ENCODE results near the gene FAM171A2. TPM values are rescaled to one million over a fixed set of nuclear protein-coding genes. Genes with fewer than 3 reads are reported as not detected.
"Not testable (repeated sequence)": the region's sequence is repeated elsewhere in the genome, so short reads cannot be mapped to it uniquely, and the experiment has no call there.

The FAM171A2 gene
- total RNA-seq, 1 experiment from 2014 or later: 27.5 TPM

DNA sequence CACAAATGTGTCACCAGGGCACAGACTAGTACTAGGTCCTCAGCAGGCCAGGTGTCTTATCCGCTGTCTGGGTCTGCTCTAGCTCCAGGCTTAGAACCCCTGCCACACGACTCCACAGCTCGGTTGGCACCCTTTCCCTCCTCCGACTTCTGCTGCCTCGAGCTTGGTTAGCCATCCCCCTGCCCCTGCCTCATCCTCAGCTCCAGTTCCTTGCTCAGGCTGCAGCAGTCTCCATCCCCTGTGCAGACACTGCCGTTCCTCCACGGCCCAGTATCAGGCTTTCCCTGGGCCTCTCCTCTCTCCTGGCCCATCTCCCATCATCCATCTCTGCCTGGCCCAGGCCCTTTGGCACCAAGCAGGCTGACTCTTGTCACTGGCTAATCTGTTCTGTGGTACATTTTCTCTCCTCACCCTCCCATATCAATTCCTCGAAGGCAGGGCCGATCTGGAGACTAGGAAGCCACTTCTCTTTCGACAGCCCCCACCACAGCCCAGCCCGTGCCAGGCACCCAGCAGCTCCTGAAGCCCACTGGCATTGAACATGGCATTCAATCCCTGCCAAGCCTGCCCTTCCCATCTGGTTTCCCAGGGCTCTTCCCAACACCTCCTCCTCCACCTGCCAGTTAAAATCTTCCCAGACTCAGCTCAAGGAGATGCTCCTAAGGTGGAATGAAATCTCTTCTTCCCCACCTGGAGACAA is 20.0 kb downstream of the FAM171A2 start:
- H3K23ac ChIP-seq (ENCODE audit: insufficient read length, low read depth, low read length): no peak overlapping the region
- no peaks in the 10 kb centered on the region for H3K27me3 ChIP-seq (ENCODE audit: insufficient read depth, low read length)
- H3K4me2 ChIP-seq (ENCODE audit: insufficient read depth, insufficient read length, low read length): no peak overlapping the region
- no peak overlapping the region for H3K14ac ChIP-seq (ENCODE audit: insufficient read depth, low read length)
- H2BK120ac ChIP-seq (ENCODE audit: low read depth, low read length, poor library complexity, severe bottlenecking): no peak overlapping the region
- H2AK5ac ChIP-seq (ENCODE audit: insufficient read length, low read length): no peak overlapping the region
- H2BK15ac ChIP-seq (ENCODE audit: low read depth, low read length): no peak overlapping the region
- H3K56ac ChIP-seq (ENCODE audit: insufficient read length, low read depth, low read length): no peak overlapping the region
- Mint-ChIP-seq H3K27ac (0 out of 7 replicates have a peak overlapping the region, but pooled peaks of 1 of the 3 experiments have one; percentile 54), H3K4me1 (peaks cover 8% of the 10 kb centered on the region in 2 experiments), H3K36me3 (ENCODE audit: insufficient read depth in 1 of 3, low read depth in 3 of 3) (no peaks in the 10 kb centered on the region), H3K9me3 (no peaks in the 10 kb centered on the region), H3K27me3 (ENCODE audit: low read depth) (peaks cover 34% of the 10 kb centered on the region), H3K4me3 (no peak overlapping the region; a peak in 1 of 5 replicates)
- no peaks in the 10 kb centered on the region for H3K9me3 ChIP-seq (ENCODE audit: control insufficient read depth, low read depth, low read length)
- H3K27ac ChIP-seq (ENCODE audit: insufficient read length, low read depth, low read length): no peak overlapping the region
- H3K79me1 ChIP-seq (ENCODE audit: insufficient read depth, low read depth, low read length, poor library complexity, severe bottlenecking): no peaks in the 10 kb centered on the region
- H3K4me1 ChIP-seq (ENCODE audit: insufficient read depth, low read length): no peaks in the 10 kb centered on the region
- no peaks in the 10 kb centered on the region for H4K20me1 ChIP-seq (ENCODE audit: control insufficient read depth, insufficient read depth, insufficient read length)
- H3K9ac ChIP-seq (ENCODE audit: extremely low read depth, insufficient read length, low read length): no peak overlapping the region
- H3T11ph ChIP-seq (ENCODE audit: low read length): no peak overlapping the region
- no peak overlapping the region for H3K4ac ChIP-seq (ENCODE audit: low read depth, low read length)
- no peak overlapping the region for H2BK5ac ChIP-seq (ENCODE audit: insufficient read length, low read length)
- H2AFZ ChIP-seq (ENCODE audit: low read length): no peak overlapping the region
- H2BK20ac ChIP-seq (ENCODE audit: low read depth, low read length, poor library complexity, severe bottlenecking): no peak overlapping the region
- DNase-seq: no peak
- H3K23me2 ChIP-seq (ENCODE audit: insufficient read length, low read depth, low read length, poor library complexity, severe bottlenecking): peaks cover 5% of the 10 kb centered on the region
- TF ChIP-seq, protein P1, sequence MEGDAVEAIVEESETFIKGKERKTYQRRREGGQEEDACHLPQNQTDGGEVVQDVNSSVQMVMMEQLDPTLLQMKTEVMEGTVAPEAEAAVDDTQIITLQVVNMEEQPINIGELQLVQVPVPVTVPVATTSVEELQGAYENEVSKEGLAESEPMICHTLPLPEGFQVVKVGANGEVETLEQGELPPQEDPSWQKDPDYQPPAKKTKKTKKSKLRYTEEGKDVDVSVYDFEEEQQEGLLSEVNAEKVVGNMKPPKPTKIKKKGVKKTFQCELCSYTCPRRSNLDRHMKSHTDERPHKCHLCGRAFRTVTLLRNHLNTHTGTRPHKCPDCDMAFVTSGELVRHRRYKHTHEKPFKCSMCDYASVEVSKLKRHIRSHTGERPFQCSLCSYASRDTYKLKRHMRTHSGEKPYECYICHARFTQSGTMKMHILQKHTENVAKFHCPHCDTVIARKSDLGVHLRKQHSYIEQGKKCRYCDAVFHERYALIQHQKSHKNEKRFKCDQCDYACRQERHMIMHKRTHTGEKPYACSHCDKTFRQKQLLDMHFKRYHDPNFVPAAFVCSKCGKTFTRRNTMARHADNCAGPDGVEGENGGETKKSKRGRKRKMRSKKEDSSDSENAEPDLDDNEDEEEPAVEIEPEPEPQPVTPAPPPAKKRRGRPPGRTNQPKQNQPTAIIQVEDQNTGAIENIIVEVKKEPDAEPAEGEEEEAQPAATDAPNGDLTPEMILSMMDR (conservative IDR thresholded peaks at IDR 0.05): no peak
- H3K18ac ChIP-seq (ENCODE audit: insufficient read length, low read depth, low read length): no peak overlapping the region
- H4K5ac ChIP-seq (ENCODE audit: insufficient read length, low read depth, low read length): no peak overlapping the region
- no peak overlapping the region for H4K8ac ChIP-seq (replicated peaks; ENCODE audit: insufficient read length, low read depth, low read length)
- no peaks in the 10 kb centered on the region for H3K79me2 ChIP-seq (ENCODE audit: insufficient read depth, low read length)
- WGBS (ENCODE audit: extremely low coverage, insufficient read length, low lambda C conversion rate): no CpG with 5 or more reads among the region's 11 CpGs
- H4K91ac ChIP-seq (ENCODE audit: insufficient read length, low read depth, low read length): no peak overlapping the region
- no peak overlapping the region for H2BK12ac ChIP-seq (ENCODE audit: insufficient read length, low read depth, low read length)

- H3K56ac ChIP-seq (ENCODE audit: insufficient read length, low read depth, low read length); H4K91ac ChIP-seq (ENCODE audit: insufficient read length, low read depth, low read length); H3T11ph ChIP-seq (ENCODE audit: low read length); H3K4me3 Mint-ChIP-seq; H4K5ac ChIP-seq (ENCODE audit: insufficient read length, low read depth, low read length); H3K23ac ChIP-seq (ENCODE audit: insufficient read length, low read depth, low read length); H3K23me2 ChIP-seq (ENCODE audit: insufficient read length, low read depth, low read length, poor library complexity, severe bottlenecking); H3K4me1 ChIP-seq (ENCODE audit: insufficient read depth, low read length); H3K27me3 ChIP-seq (ENCODE audit: insufficient read depth, low read length); H3K14ac ChIP-seq (ENCODE audit: insufficient read depth, low read length); H3K4me1 Mint-ChIP-seq; H3K9me3 ChIP-seq (ENCODE audit: control insufficient read depth, low read depth, low read length); H3K79me2 ChIP-seq (ENCODE audit: insufficient read depth, low read length); DNase-seq; H2BK15ac ChIP-seq (ENCODE audit: low read depth, low read length); H3K4ac ChIP-seq (ENCODE audit: low read depth, low read length); H3K36me3 Mint-ChIP-seq (ENCODE audit: insufficient read depth in 1 of 3, low read depth in 3 of 3); H2BK20ac ChIP-seq (ENCODE audit: low read depth, low read length, poor library complexity, severe bottlenecking); H2BK5ac ChIP-seq (ENCODE audit: insufficient read length, low read length); H3K9ac ChIP-seq (ENCODE audit: extremely low read depth, insufficient read length, low read length); H3K4me2 ChIP-seq (ENCODE audit: insufficient read depth, insufficient read length, low read length); H2BK120ac ChIP-seq (ENCODE audit: low read depth, low read length, poor library complexity, severe bottlenecking); H2AK5ac ChIP-seq (ENCODE audit: insufficient read length, low read length); H3K18ac ChIP-seq (ENCODE audit: insufficient read length, low read depth, low read length); H3K27ac ChIP-seq (ENCODE audit: insufficient read length, low read depth, low read length); H2BK12ac ChIP-seq (ENCODE audit: insufficient read length, low read depth, low read length); H4K8ac ChIP-seq (replicated peaks; ENCODE audit: insufficient read length, low read depth, low read length); H3K9me3 Mint-ChIP-seq; H3K79me1 ChIP-seq (ENCODE audit: insufficient read depth, low read depth, low read length, poor library complexity, severe bottlenecking); H3K27ac Mint-ChIP-seq; H2AFZ ChIP-seq (ENCODE audit: low read length); H4K20me1 ChIP-seq (ENCODE audit: control insufficient read depth, insufficient read depth, insufficient read length): not testable (repeated sequence)
- peaks cover 35% of the 10 kb centered on the region for H3K27me3 Mint-ChIP-seq (ENCODE audit: low read depth)
- WGBS (ENCODE audit: extremely low coverage, insufficient read length, low lambda C conversion rate): no CpG with 5 or more reads among the region's 5 CpGs
These were observed 23.1 kb downstream of the FAM171A2 start for GRCh38 chr17:44340553-44340952.

Measured in H9 (cell line).